Fibroblast of the aortic adventitia (primary cell): Measurements from ENCODE around the gene IKBKE. TPM values are rescaled to one million over a fixed set of nuclear protein-coding genes. Genes with fewer than 3 reads are reported as not detected.

Experiments used
- DNase-seq: peaks from one replicate; pipeline ENCODE4 v3.0.0-alpha.2; 2010; ENCODE audit warnings: low read depth
- H3K4me3 ChIP-seq: 2 replicates; pipeline ENCODE4 v1.5.1; 2011; ENCODE audit warnings: low read depth, mild to moderate bottlenecking, control low read depth, low read length, moderate library complexity
- CTCF ChIP-seq: IDR thresholded peaks from 2 replicates; pipeline ENCODE4 v1.5.1; 2011; ENCODE audit warnings: mild to moderate bottlenecking, low read length, control low read depth, inconsistent platforms; ENCODE audit not compliant: insufficient read depth
- total RNA-seq: library from RNA; depleted of rRNA; stranded (reverse); fragments of >200 nt; gene quantifications from 2 replicates; pipeline ENCODE4 v1.2.3, GENCODE V29; 2012; ENCODE audit warnings: low replicate concordance

The IKBKE gene
- total RNA-seq, 1 donor, result 11.5 TPM

GRCh38 chr1:206487970-206488369 is 17.7 kb downstream of the IKBKE start:
- no peak for TF ChIP-seq CTCF
- DNase-seq, result no peak
- no peak overlapping the region for H3K4me3 ChIP-seq

- no peak for DNase-seq
- no peak for TF ChIP-seq CTCF
Measured at GRCh38 chr1:206488466-206488865, 18.2 kb downstream of the IKBKE start.

GRCh38 chr1:206489980-206490770 is 19.9 kb downstream of the IKBKE start:
- TF ChIP-seq CTCF, result peak; percentile 99
- peak; percentile 78 for DNase-seq

More at GRCh38 chr1:206488466-206488865, 18.2 kb downstream of the IKBKE start:
- no peak overlapping the region for H3K4me3 ChIP-seq

GRCh38 chr1:206490771-206491405 is 20.6 kb downstream of the IKBKE start:
- no peak for TF ChIP-seq CTCF
- H3K4me3 ChIP-seq, result no peak overlapping the region
- no peak for DNase-seq

More at GRCh38 chr1:206489980-206490770, 19.9 kb downstream of the IKBKE start:
- no peak overlapping the region for H3K4me3 ChIP-seq

GRCh38 chr1:206491616-206492015 is 21.3 kb downstream of the IKBKE start:
- no peak for DNase-seq
- TF ChIP-seq CTCF, result no peak
- no peak overlapping the region for H3K4me3 ChIP-seq

GRCh38 chr1:206492589-206492988 is 22.3 kb downstream of the IKBKE start:
- DNase-seq, result no peak
- no peak for TF ChIP-seq CTCF

More at GRCh38 chr1:206492589-206492988, 22.3 kb downstream of the IKBKE start:
- H3K4me3 ChIP-seq, result no peak overlapping the region
